K562 (cell line): ENCODE data around the gene OR2W1. TPM values are rescaled to one million over a fixed set of nuclear protein-coding genes. Genes with fewer than 3 reads are reported as not detected.

Experiments used
- ATAC-seq: fragments of 200-7000 bp; cut with Tn5 transposase; 3 replicates; pipeline ENCODE4 v1.9.1; 2020; ENCODE audit warnings: moderate library complexity
- BruUV-seq: library from RNA; stranded (reverse); fragments of 400-500 nt; replicated peaks from 2 replicates; lab custom pipeline; 2021; lab: Mats Ljungman, UMichigan
- CTCF ChIA-PET: fragments of 300-600 bp; formaldehyde crosslinking; extraction: SDS; loops from one replicate; lab custom pipeline; 2021; ENCODE audit warnings: low intra/inter-chr PET ratio; lab: Yijun Ruan, JAX
- POLR2A ChIA-PET: fragments of 300-600, 350-650 bp; sonication (Branson Sonifier 250); formaldehyde crosslinking; extraction: SDS; loops from one replicate; lab custom pipeline; 2021; ENCODE audit warnings: antibody characterized with exemption, inconsistent platforms; lab: Yijun Ruan, JAX
- DNase-seq, 4 experiments: peaks; one replicate each; pipeline versions ENCODE4 v3.0.0 to v3.0.0-alpha.2; 2011 to 2018; ENCODE audit warnings: low spot score in 3 of 4, mixed read lengths in 3 of 4; ENCODE audit errors: extremely low read depth in 1 of 4
- FAIRE-seq: peaks from 2 replicates; lab custom pipeline; 2011; peaks lifted over from hg19 to GRCh38; lab: Jason Lieb, UNC
- H2AFZ ChIP-seq: 2 replicates; pipeline ENCODE4 v1.6.0; 2011; ENCODE audit warnings: low read depth, low read length, control low read depth, inconsistent platforms
- H3K27ac ChIP-seq: fragments of 200-600 bp; 3 replicates; pipeline ENCODE4 v1.8.0; 2011; ENCODE audit warnings: low read depth, mild to moderate bottlenecking, control low read depth, inconsistent platforms, low read length, moderate library complexity, mixed read lengths; ENCODE audit errors: extremely low read depth
- H3K27me3 ChIP-seq, 2 experiments: fragments of 300-600 bp in 1 of 2; 2 replicates in 1 of 2; 3 replicates in 1 of 2; pipeline versions ENCODE4 v1.6.0 to v1.8.0; 2011; ENCODE audit warnings: inconsistent platforms in 2 of 2, low read length in 2 of 2, mild to moderate bottlenecking in 1 of 2, mixed read lengths in 1 of 2, moderate library complexity in 1 of 2; ENCODE audit not compliant: control insufficient read depth in 2 of 2, insufficient read depth in 2 of 2
- H3K36me3 ChIP-seq: fragments of 300-600 bp; 3 replicates; pipeline ENCODE4 v1.8.0; 2011; ENCODE audit warnings: mild to moderate bottlenecking, low read length, inconsistent platforms; ENCODE audit not compliant: control insufficient read depth, insufficient read depth
- H3K4me1 ChIP-seq, 2 experiments: fragments of 200-600 bp in 1 of 2; replicated peaks in 1 of 2; 2 replicates in 1 of 2; 3 replicates in 1 of 2; pipeline versions ENCODE4 v1.5.1 to v1.8.0; 2011; ENCODE audit warnings: inconsistent platforms in 2 of 2, low read length in 2 of 2, mild to moderate bottlenecking in 1 of 2, mixed read lengths in 1 of 2, moderate library complexity in 1 of 2; ENCODE audit not compliant: control insufficient read depth in 2 of 2, insufficient read depth in 2 of 2
- H3K4me2 ChIP-seq: 2 replicates; pipeline ENCODE4 v1.6.1; 2011; ENCODE audit warnings: low read length, control low read depth, inconsistent platforms, mixed read lengths; ENCODE audit not compliant: insufficient read depth
- H3K4me3 ChIP-seq: fragments of 200-600 bp; sonication (generic), shearing (Covaris generic); 2 replicates; pipeline ENCODE4 v1.5.1; 2016; ENCODE audit warnings: control low read depth, inconsistent platforms
- H3K79me2 ChIP-seq: fragments of 200-600 bp; 3 replicates; pipeline ENCODE4 v1.8.0; 2011; ENCODE audit warnings: low read length, inconsistent platforms; ENCODE audit not compliant: control insufficient read depth, insufficient read depth
- H3K9ac ChIP-seq, 2 experiments: 2 replicates each; pipeline versions ENCODE4 v1.6.0 to v1.6.1; 2011; ENCODE audit warnings: low read depth in 2 of 2, low read length in 2 of 2, control low read depth in 1 of 2, inconsistent platforms in 1 of 2, mild to moderate bottlenecking in 1 of 2, mixed read lengths in 1 of 2; ENCODE audit not compliant: insufficient read depth in 1 of 2
- H3K9me1 ChIP-seq: one replicate; pipeline ENCODE4 v1.6.0; 2011; ENCODE audit warnings: inconsistent platforms, mild to moderate bottlenecking, low read length, moderate library complexity; ENCODE audit not compliant: control insufficient read depth, insufficient read depth
- H3K9me3 ChIP-seq: replicated peaks from 2 replicates; pipeline ENCODE4 v1.5.1; 2011; ENCODE audit warnings: low read depth, low read length, inconsistent platforms; ENCODE audit not compliant: control insufficient read depth, insufficient read depth
- H4K20me1 ChIP-seq: replicated peaks from 2 replicates; pipeline ENCODE4 v1.6.1; 2011; ENCODE audit warnings: low read length, inconsistent platforms, mixed read lengths; ENCODE audit not compliant: control insufficient read depth, insufficient read depth
- BCOR ChIP-seq: fragments of 450-650 bp; IDR thresholded peaks from 2 replicates; pipeline ENCODE4 v1.6.1; 2016
- GATA2 ChIP-seq: sonication (generic); formaldehyde crosslinking; IDR thresholded peaks from 2 replicates; pipeline ENCODE4 v1.4.0; 2020; ENCODE audit warnings: mild to moderate bottlenecking, missing genetic modification reagents
- HBP1 ChIP-seq: fragments of 450-650 bp; formaldehyde crosslinking; IDR thresholded peaks from 2 replicates; pipeline ENCODE4 v1.4.0; 2022; ENCODE audit warnings: missing genetic modification characterization
- KDM1A ChIP-seq, 2 experiments: fragments of 450-650 bp; IDR thresholded peaks; 2 replicates each; pipeline ENCODE4 v1.6.1; 2016; ENCODE audit warnings: mild to moderate bottlenecking in 2 of 2
- KDM2B ChIP-seq: fragments of 250-450 bp; sonication (Bioruptor Pico); IDR thresholded peaks from 2 replicates; pipeline ENCODE4 v1.8.0; 2021; ENCODE audit warnings: mild to moderate bottlenecking, moderate library complexity
- KLF16 ChIP-seq: IDR thresholded peaks from 2 replicates; pipeline ENCODE4 v1.6.1; 2016; ENCODE audit warnings: antibody characterized with exemption
- NONO ChIP-seq, 2 experiments: fragments of 200-400 bp in 1 of 2; fragments of 450-650 bp in 1 of 2; formaldehyde crosslinking in 1 of 2; IDR thresholded peaks; 2 replicates each; pipeline ENCODE4 v1.6.1; 2017; ENCODE audit warnings: low read depth in 2 of 2, mild to moderate bottlenecking in 2 of 2, moderate library complexity in 2 of 2, low read length in 1 of 2
- NR2F6 ChIP-seq: fragments of 450-650 bp; formaldehyde crosslinking; IDR thresholded peaks from 2 replicates; pipeline ENCODE4 v1.4.0; 2020; ENCODE audit warnings: mild to moderate bottlenecking
- PHF20 ChIP-seq: fragments of 450-650 bp; IDR thresholded peaks from 2 replicates; pipeline ENCODE4 v1.6.1; 2018; ENCODE audit not compliant: partially characterized antibody
- POLR3G ChIP-seq: IDR thresholded peaks from 2 replicates; pipeline ENCODE4 v1.6.1; 2011; ENCODE audit not compliant: insufficient read length, insufficient replicate concordance; ENCODE audit errors: extremely low read depth
- RBM25 ChIP-seq: fragments of 200-400 bp; formaldehyde crosslinking; IDR thresholded peaks from 2 replicates; pipeline ENCODE4 v1.6.1; 2018; ENCODE audit warnings: low read length, low read depth, moderate library complexity; ENCODE audit not compliant: severe bottlenecking
- TRIM24 ChIP-seq, 2 experiments: fragments of 450-650 bp; IDR thresholded peaks; 2 replicates each; pipeline ENCODE4 v1.6.1; 2016
- ZNF586 ChIP-seq: fragments of 450-650 bp; formaldehyde crosslinking; conservative IDR thresholded peaks from 2 replicates; pipeline ENCODE4 v1.4.0; 2020; ENCODE audit warnings: mild to moderate bottlenecking, moderate library complexity
- WGBS: fragments of 100-300 bp; shearing (Covaris generic); methylation state at CpG from one replicate; pipeline ENCODE4 v1.1.6; 2016; ENCODE audit warnings: low coverage, mixed read lengths; ENCODE audit not compliant: insufficient coverage; ENCODE audit errors: missing lambda C conversion rate; 5-methylcytosine and 5-hydroxymethylcytosine counted together
- in situ Hi-C: fragments of 300-500 bp; cut with MboI; formaldehyde crosslinking; loops from 4 replicates; pipeline ENCODE4 v1.15.0; 2018; ENCODE audit warnings: inconsistent platforms, mixed read lengths
- intact Hi-C: fragments of 100-400 bp; cut with micrococcal nuclease; formaldehyde crosslinking; loops from 2 replicates; pipeline ENCODE4 v1.14.2; 2022
- polyA plus RNA-seq, 8 experiments: library from polyadenylated mRNA; depleted of rRNA in 4 of 8; stranded (reverse) in 5 of 8; unstranded in 3 of 8; fragments of >200 nt; fragmentation: Nextera tagmentation in 2 of 8; fragmentation: Illumina TruSeq in 1 of 8; extraction: Ambion mirVana in 2 of 8; extraction: Trizol in 1 of 8; gene quantifications; 2 replicates each; pipeline versions ENCODE4 v1.2.1 to v1.2.3, GENCODE V29; 2011 to 2014; ENCODE audit warnings: inconsistent platforms in 1 of 8, missing spikeins in 1 of 8
- total RNA-seq, 7 experiments: library from RNA; depleted of rRNA in 6 of 7; stranded (reverse); fragments of >200 nt in 6 of 7; fragmentation: Illumina TruSeq in 2 of 7; extraction: Trizol in 2 of 7; gene quantifications; 2 replicates each; pipeline versions ENCODE4 v1.2.1 to v1.2.3, GENCODE V29; 2011 to 2021; ENCODE audit warnings: low replicate concordance in 1 of 7
- TF ChIP-seq, protein P1 (sequence below), 3 experiments: fragments of 200-800 bp in 1 of 3; sonication (Bioruptor generic) in 1 of 3; sonication (generic) in 1 of 3; formaldehyde crosslinking in 1 of 3; IDR thresholded peaks; 2 replicates each; pipeline versions ENCODE4 v1.6.1 to v1.8.0; 2016 to 2022; ENCODE audit warnings: mild to moderate bottlenecking in 2 of 3, missing compliant biosample characterization in 2 of 3, missing genetic modification characterization in 2 of 3, missing genetic modification reagents in 1 of 3
- TF ChIP-seq, protein P2 (sequence below): fragments of 450-650 bp; formaldehyde crosslinking; IDR thresholded peaks from 2 replicates; pipeline ENCODE4 v1.4.0; 2022; ENCODE audit warnings: mild to moderate bottlenecking, moderate library complexity

The OR2W1 gene
- total and polyA plus RNA-seq, 9 of the 15 experiments (the other 6 are each of a cell fraction or from before 2014, with no cell fraction given) = not detected

DNA sequence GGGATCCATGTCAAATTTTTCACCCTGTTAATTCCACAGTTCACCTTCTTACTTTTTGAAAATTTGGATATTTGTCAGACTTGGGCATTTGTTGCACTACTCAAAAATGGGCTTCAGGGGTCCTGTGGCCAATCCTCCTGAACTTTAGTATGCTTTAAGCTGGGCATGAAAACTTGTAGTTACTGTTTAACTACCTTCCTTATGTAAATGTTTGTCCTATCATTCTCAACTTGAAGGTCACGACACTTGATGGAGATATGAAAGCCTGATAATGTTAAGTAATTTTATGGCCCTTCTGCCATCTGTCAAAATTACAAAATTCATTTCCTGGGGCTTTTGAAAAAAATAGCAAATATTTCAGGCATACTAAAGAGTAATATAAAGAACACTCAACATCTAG, 35.6 kb downstream of the OR2W1 start (continued):
- no peak for TF ChIP-seq HBP1
- TF ChIP-seq ZNF586 (CRISPR knock-in tag) = no peak
- no peak for TF ChIP-seq PHF20
- TF ChIP-seq NONO (IDR thresholded peaks at IDR 0.05; ENCODE audit: low read depth in 2 of 2, low read length in 1 of 2) = no peak
- no peak for TF ChIP-seq POLR3G

DNA sequence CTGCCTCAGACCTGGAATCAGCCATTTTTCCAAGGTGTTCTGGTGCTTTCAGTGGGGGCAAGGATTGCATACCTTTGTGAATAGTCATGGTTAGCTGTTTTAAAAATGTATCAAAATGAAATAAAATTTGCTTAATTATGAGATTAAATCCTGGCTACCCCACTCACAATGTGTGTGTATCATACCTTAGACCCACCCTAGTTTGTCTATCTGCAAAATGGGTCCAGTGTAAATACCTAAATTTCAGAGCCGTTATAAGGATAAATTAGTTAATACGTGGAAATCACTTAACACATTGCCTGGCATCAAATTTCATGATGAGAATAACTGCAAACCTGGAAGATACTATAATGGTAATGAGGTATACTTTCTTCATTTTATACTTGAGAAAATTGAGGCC, 36.9 kb downstream of the OR2W1 start:
- Histone ChIP-seq H2AFZ (no peak overlapping the region), H4K20me1 (no peaks in the 10 kb centered on the region), H3K9ac (no peak overlapping the region), H3K36me3 (peaks cover 9% of the 10 kb centered on the region; the same call in 2 of the 3 replicates), H3K4me1 (peaks cover 10 to 29% of the 10 kb centered on the region in 2 experiments; a peak in 4 of 5 replicates), H3K27ac (no peak overlapping the region), H3K9me3 (no peaks in the 10 kb centered on the region), H3K4me3 (no peak overlapping the region), H3K4me2 (no peak overlapping the region), H3K27me3 (no peaks in the 10 kb centered on the region), H3K9me1 (no peaks in the 10 kb centered on the region), H3K79me2 (peaks cover 12% of the 10 kb centered on the region; the same call in 2 of the 3 replicates)
- ATAC-seq (no peak), DNase-seq (no peak), FAIRE-seq (no peak)
- TF ChIP-seq GATA2 (CRISPR knock-in tag) (no peak), RBM25 (peak; percentile 87), BCOR (peak; percentile 70; the same call in 1 of the 2 replicates), KLF16 (no peak), NR2F6 (no peak), KDM2B (CRISPR knock-in tag) (no peak), TRIM24 (IDR thresholded peaks at IDR 0.05) (no peak), KDM1A (IDR thresholded peaks at IDR 0.05) (peak in 1 of 2 experiments; percentile 31; a peak in 2 of 4 replicates)
- TF ChIP-seq, protein P1, sequence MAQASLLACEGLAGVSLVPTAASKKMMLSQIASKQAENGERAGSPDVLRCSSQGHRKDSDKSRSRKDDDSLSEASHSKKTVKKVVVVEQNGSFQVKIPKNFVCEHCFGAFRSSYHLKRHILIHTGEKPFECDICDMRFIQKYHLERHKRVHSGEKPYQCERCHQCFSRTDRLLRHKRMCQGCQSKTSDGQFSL (CRISPR knock-in tag; IDR thresholded peaks at IDR 0.05) = no peak
- TF ChIP-seq, protein P1 (tag; IDR thresholded peaks at IDR 0.05) = no peak
- TF ChIP-seq, protein P2, sequence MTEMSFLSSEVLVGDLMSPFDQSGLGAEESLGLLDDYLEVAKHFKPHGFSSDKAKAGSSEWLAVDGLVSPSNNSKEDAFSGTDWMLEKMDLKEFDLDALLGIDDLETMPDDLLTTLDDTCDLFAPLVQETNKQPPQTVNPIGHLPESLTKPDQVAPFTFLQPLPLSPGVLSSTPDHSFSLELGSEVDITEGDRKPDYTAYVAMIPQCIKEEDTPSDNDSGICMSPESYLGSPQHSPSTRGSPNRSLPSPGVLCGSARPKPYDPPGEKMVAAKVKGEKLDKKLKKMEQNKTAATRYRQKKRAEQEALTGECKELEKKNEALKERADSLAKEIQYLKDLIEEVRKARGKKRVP = no peak
- ChIA-PET CTCF (no interaction called here), POLR2A (no interaction called here)
- no TSS peak for BruUV-seq
- intact Hi-C loops (no loop called here), in situ Hi-C loops (no loop called here)
- 54% methylated on average over 2 of the region's 2 CpGs for WGBS
